Measurements from ENCODE around the gene FYB2. TPM values are rescaled to one million over a fixed set of nuclear protein-coding genes. Genes with fewer than 3 reads are reported as not detected.

FYB2 gene
- total RNA-seq, 1 experiment from 2014 or later = not detected

DNA sequence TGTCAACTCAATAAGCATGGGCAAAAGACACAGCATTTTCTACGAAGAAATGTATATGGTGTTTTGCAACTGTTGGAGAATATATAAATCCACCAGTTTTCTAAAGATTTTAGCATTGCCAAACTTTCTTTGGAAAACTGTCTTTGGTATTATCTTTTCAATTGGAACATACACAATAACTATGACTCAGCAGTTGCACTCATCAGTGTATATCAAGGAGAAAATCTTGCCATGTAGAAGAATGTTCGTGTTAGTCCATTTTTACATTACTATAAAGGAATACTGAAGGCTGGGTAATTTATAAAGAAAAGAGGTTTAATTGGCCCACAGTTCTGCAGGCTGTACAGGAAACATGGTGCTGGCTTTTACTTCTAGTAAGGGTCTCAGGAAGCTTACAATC lies 133.0 kb downstream of the FYB2 start:
- Histone ChIP-seq H3K36me3 (no peaks in the 10 kb centered on the region), H3K4me1 (no peaks in the 10 kb centered on the region), H3K4me3 (no peak overlapping the region), H3K27me3 (0 out of 2 replicates have a peak, but pooled peaks cover 6% of the 10 kb centered on the region), H3K27ac (no peak overlapping the region), H3K9me3 (replicated peaks) (no peaks in the 10 kb centered on the region)
- no peak for DNase-seq

DNA sequence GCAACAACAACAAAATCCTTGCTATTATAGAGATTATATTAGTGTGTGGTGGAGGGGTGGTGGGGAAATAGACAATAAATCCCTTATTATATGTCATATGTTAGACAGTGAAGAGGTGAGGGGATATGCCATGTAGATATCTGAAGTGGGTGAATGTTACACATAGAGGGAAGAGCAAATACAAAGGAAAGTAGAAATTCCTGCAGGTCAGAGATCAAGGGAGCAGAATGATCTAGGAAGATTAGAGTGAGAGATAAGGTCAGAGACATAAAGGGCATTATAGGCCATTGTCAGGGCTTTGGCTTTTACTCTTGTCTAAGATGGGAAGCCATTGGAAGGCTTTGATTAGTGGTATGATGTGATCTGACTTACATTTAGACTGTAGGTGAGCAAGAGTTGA lies 135.6 kb downstream of the FYB2 start:
- no peak for DNase-seq
- H3K27ac ChIP-seq = no peak overlapping the region
- H3K36me3 ChIP-seq = no peaks in the 10 kb centered on the region
- no peaks in the 10 kb centered on the region for H3K4me1 ChIP-seq
- H3K27me3 ChIP-seq = no peaks in the 10 kb centered on the region
- no peaks in the 10 kb centered on the region for H3K9me3 ChIP-seq (replicated peaks)
- H3K4me3 ChIP-seq = no peak overlapping the region

DNA sequence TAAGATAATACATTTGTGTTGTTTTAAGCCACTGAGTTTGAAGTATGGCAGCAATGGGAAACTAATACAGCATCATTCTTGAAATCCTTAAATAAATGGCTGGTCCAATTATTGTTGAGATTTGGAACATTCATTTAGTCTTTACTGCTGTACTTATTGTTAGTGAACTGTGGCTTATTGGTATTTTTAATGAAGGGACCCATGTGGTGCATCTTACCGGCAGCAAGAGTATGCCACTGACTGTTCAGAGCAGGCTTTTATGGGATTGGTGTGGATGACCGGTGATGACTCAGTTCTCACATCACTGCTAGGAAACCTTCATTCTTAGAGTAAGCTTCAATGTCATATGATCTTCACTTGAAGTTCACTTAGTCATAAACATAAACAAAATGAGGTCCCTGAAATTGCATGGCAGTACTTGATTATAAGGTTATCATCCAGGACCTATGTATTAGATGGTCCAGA lies 142.6 kb downstream of the FYB2 start:
- H3K4me3 ChIP-seq = no peak overlapping the region
- no peaks in the 10 kb centered on the region for H3K4me1 ChIP-seq
- H3K27me3 ChIP-seq = no peaks in the 10 kb centered on the region
- no peaks in the 10 kb centered on the region for H3K9me3 ChIP-seq (replicated peaks)
- H3K36me3 ChIP-seq = no peaks in the 10 kb centered on the region
- DNase-seq = no peak
- H3K27ac ChIP-seq = no peak overlapping the region

DNA sequence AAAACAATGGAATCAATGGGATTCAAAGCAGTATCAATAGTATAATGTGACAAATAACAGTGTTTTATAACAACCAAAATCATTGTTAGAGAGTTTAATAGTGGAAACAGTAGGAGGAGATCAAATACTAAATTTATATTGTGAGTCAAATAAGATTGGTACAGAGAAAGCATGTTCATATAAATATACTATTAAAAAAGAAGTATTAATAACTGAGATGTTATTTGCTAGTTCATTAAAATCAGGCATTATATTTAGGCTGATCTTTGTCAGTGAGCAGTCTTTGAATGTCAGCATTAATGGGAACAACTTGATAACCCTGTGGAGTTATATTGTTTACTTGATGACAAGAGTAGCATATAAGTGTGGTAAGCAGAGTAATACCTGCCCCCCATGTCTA lies 143.4 kb downstream of the FYB2 start:
- H3K36me3 ChIP-seq = no peaks in the 10 kb centered on the region
- no peak overlapping the region for H3K4me3 ChIP-seq
- DNase-seq = no peak
- H3K9me3 ChIP-seq (replicated peaks) = no peaks in the 10 kb centered on the region
- H3K4me1 ChIP-seq = no peaks in the 10 kb centered on the region
- no peaks in the 10 kb centered on the region for H3K27me3 ChIP-seq
- no peak overlapping the region for H3K27ac ChIP-seq

DNA sequence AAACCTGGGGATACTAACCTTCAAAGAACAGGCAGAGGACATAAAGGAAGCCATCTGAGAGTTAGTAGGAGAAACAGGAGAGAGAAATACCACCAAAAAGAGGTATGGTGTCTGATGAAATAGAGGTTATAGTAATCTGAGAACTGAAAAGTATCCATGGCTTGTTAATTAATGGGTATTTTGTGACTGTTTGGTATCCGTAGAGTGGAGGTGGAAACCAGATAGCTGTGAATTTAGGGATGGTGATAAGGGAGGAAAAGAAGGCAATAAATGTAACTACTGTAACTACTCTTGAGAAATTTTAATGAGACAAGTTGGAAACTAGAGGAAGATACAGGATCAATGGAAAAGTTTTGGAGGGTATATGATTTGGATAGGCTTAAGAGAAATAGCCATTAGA lies 146.6 kb downstream of the FYB2 start:
- Histone ChIP-seq H3K36me3 (no peaks in the 10 kb centered on the region), H3K27ac (no peak overlapping the region), H3K9me3 (replicated peaks) (no peaks in the 10 kb centered on the region), H3K27me3 (no peaks in the 10 kb centered on the region), H3K4me3 (no peak overlapping the region), H3K4me1 (no peaks in the 10 kb centered on the region)
- no peak for DNase-seq

DNA sequence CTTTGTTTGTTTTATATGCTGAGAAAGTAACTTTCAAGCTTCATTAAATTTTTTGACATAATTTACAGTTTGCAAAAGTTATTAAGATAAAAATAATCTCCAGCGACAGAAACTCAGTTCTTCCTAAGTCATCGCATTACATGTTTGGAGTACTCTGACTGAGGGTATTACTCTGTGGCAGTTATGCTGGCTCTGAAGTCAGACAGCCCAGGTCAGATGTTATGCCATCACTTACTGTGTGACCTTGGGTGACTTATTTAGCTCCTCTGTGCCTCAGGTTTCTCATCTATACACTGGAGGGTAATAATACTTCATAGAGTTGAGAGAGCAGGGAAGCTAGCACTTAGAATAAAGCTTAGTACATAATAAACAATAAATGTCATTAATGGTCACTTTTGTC lies 147.7 kb downstream of the FYB2 start:
- H3K4me3 ChIP-seq = no peak overlapping the region
- no peak for DNase-seq
- no peak overlapping the region for H3K27ac ChIP-seq
- no peaks in the 10 kb centered on the region for H3K27me3 ChIP-seq
- no peaks in the 10 kb centered on the region for H3K4me1 ChIP-seq
- H3K36me3 ChIP-seq = no peaks in the 10 kb centered on the region
- H3K9me3 ChIP-seq (replicated peaks) = no peaks in the 10 kb centered on the region

DNA sequence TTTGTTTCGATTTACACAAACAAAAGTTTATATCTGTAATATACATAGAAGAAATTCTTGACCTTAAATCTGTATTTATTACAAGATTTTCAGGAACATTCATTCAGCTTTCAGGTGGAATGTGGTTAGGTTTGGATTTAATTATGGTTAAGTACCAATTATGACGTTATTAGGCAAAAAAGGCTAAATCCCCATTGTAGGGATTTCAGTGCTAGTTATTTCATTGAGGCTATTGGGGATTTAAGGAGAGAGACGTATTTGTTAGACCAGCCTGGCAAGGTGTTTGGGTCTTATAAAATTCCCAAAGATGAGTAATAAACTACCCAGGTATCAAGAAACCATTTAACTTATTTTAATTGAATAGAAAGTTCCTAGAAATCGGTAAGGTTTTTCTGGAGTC lies 148.1 kb downstream of the FYB2 start:
- no peaks in the 10 kb centered on the region for H3K27me3 ChIP-seq
- no peaks in the 10 kb centered on the region for H3K9me3 ChIP-seq (replicated peaks)
- no peaks in the 10 kb centered on the region for H3K36me3 ChIP-seq
- no peak for DNase-seq
- no peaks in the 10 kb centered on the region for H3K4me1 ChIP-seq
- H3K27ac ChIP-seq = no peak overlapping the region
- no peak overlapping the region for H3K4me3 ChIP-seq

DNA sequence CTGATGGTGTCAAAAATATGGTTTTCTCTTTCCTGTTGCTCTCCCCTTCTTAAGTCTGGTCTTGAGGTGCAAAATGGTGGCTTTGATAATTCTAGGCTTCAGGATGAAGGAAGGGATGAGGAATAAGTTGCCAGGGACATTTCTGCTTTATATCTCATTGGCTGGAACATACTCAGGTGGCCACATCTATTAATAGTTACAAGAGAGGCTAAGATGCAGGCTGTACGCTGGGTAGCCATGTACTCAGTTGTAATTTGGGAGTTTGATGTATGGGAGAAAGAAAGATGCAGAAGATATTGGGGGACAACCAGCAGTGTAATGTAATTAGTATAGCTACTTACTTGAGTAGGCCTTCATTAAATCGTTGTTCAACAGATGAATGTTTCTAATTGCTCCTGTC lies 148.9 kb downstream of the FYB2 start:
- Histone ChIP-seq H3K4me3 (no peak overlapping the region), H3K4me1 (no peaks in the 10 kb centered on the region), H3K36me3 (no peaks in the 10 kb centered on the region), H3K27me3 (no peaks in the 10 kb centered on the region), H3K9me3 (replicated peaks) (no peaks in the 10 kb centered on the region), H3K27ac (no peak overlapping the region)
- DNase-seq = no peak

Other genes starting within 250 kb of the FYB2 start
- gene PLPP3, start 239.8 kb downstream of the FYB2 start, total RNA-seq (2014; rRNA removed; shearing (Covaris generic)) = not detected in 2 replicates
- not detected in 2 replicates for gene PRKAA2, start 174.1 kb downstream of the FYB2 start, total RNA-seq (2014; rRNA removed; shearing (Covaris generic))
- gene C8A, start 35.4 kb upstream of the FYB2 start, total RNA-seq (2014; rRNA removed; shearing (Covaris generic)) = not detected in 2 replicates
- not detected in 2 replicates for gene C8B, start 146.6 kb upstream of the FYB2 start, total RNA-seq (2014; rRNA removed; shearing (Covaris generic))

Data from SJCRH30 (cell line).